GM12878 (cell line): ENCODE measurements around the gene RB1. TPM values are rescaled to one million over a fixed set of nuclear protein-coding genes. Genes with fewer than 3 reads are reported as not detected.

Experiments used
- ATAC-seq: fragments of 200-7000 bp; cut with Tn5 transposase; 3 replicates; pipeline ENCODE4 v1.9.1; 2020; ENCODE audit warnings: mild to moderate bottlenecking, moderate library complexity
- BruUV-seq: library from RNA; stranded (reverse); fragments of 400-500 nt; replicated peaks from 2 replicates; lab custom pipeline; 2021; lab: Mats Ljungman, UMichigan
- CTCF ChIA-PET: fragments of 300-600 bp; sonication (Branson Sonifier 250); formaldehyde crosslinking; extraction: SDS; loops from one replicate; lab custom pipeline; 2021; ENCODE audit warnings: inconsistent platforms; lab: Yijun Ruan, JAX
- POLR2A ChIA-PET: fragments of 350-600 bp; formaldehyde crosslinking; extraction: SDS; loops from one replicate; lab custom pipeline; 2021; ENCODE audit warnings: inconsistent platforms; lab: Charles Lee
- RAD21 ChIA-PET: fragments of 300-600 bp; sonication (Branson Sonifier 250); formaldehyde crosslinking; loops from one replicate; lab custom pipeline; 2023; ENCODE audit warnings: antibody characterized with exemption; ENCODE audit not compliant: unreplicated experiment; lab: Charles Lee
- SMC1A ChIA-PET: fragments of 300-600 bp; sonication (Branson Sonifier 250); formaldehyde crosslinking; loops from one replicate; lab custom pipeline; 2023; ENCODE audit not compliant: unreplicated experiment, uncharacterized antibody; lab: Charles Lee
- DNase-seq: peaks from one replicate; pipeline ENCODE4 v3.0.0-alpha.2; 2011; ENCODE audit warnings: low read depth, low spot score
- FAIRE-seq: peaks from 3 replicates; lab custom pipeline; 2011; peaks lifted over from hg19 to GRCh38; lab: Jason Lieb, UNC
- H2AFZ ChIP-seq: 2 replicates; pipeline ENCODE4 v1.6.0; 2011; ENCODE audit warnings: low read depth, low read length, control low read depth; ENCODE audit not compliant: control insufficient read depth
- H3K27ac ChIP-seq: 2 replicates; pipeline ENCODE4 v1.5.1; 2011; ENCODE audit warnings: control low read depth; ENCODE audit not compliant: control insufficient read depth, insufficient read depth
- H3K27me3 ChIP-seq, 2 experiments: replicated peaks in 1 of 2; 2 replicates each; pipeline versions ENCODE4 v1.6.0 to v1.6.1; 2011; ENCODE audit warnings: low read length in 1 of 2; ENCODE audit not compliant: control insufficient read depth in 2 of 2, insufficient read depth in 2 of 2
- H3K36me3 ChIP-seq, 2 experiments: 2 replicates each; pipeline ENCODE4 v1.5.1; 2011; ENCODE audit warnings: low read length in 1 of 2; ENCODE audit not compliant: control insufficient read depth in 2 of 2, insufficient read depth in 2 of 2
- H3K4me1 ChIP-seq: 2 replicates; pipeline ENCODE4 v1.6.1; 2011; ENCODE audit warnings: mild to moderate bottlenecking, low read length, moderate library complexity, mixed read lengths; ENCODE audit not compliant: control insufficient read depth, insufficient read depth
- H3K4me2 ChIP-seq: 2 replicates; pipeline ENCODE4 v1.6.0; 2011; ENCODE audit warnings: control low read depth; ENCODE audit not compliant: control insufficient read depth, insufficient read depth
- H3K4me3 ChIP-seq: fragments of 200-600 bp; sonication (generic); 2 replicates; pipeline ENCODE4 v1.5.1; 2016
- H3K79me2 ChIP-seq: 2 replicates; pipeline ENCODE4 v1.6.0; 2011; ENCODE audit warnings: low read length; ENCODE audit not compliant: control insufficient read depth, insufficient read depth
- H3K9ac ChIP-seq: 2 replicates; pipeline ENCODE4 v1.8.0; 2011; ENCODE audit warnings: low read length, control low read depth, mixed read lengths; ENCODE audit not compliant: control insufficient read depth, insufficient read depth
- H3K9me3 ChIP-seq: replicated peaks from 3 replicates; pipeline ENCODE4 v1.5.1; 2011; ENCODE audit warnings: mild to moderate bottlenecking, low read length; ENCODE audit not compliant: control insufficient read depth, insufficient read depth
- H4K20me1 ChIP-seq: 2 replicates; pipeline ENCODE4 v1.6.0; 2011; ENCODE audit not compliant: control insufficient read depth, insufficient read depth
- GATAD2B ChIP-seq: fragments of 450-650 bp; conservative IDR thresholded peaks from 2 replicates; pipeline ENCODE4 v1.6.1; 2017; ENCODE audit warnings: low read depth, mild to moderate bottlenecking, moderate library complexity
- MLLT1 ChIP-seq: fragments of 450-650 bp; IDR thresholded peaks from 2 replicates; pipeline ENCODE4 v1.6.1; 2016; ENCODE audit warnings: mild to moderate bottlenecking
- MYC ChIP-seq: IDR thresholded peaks from 2 replicates; pipeline ENCODE4 v1.6.1; 2011; ENCODE audit warnings: mild to moderate bottlenecking, low read length, moderate library complexity, inconsistent platforms; ENCODE audit not compliant: insufficient read depth, insufficient replicate concordance, insufficient read length, severe bottlenecking
- SUZ12 ChIP-seq: fragments of 200-600 bp; sonication (generic); IDR thresholded peaks from one replicate; pipeline ENCODE4 v1.6.1; 2018; ENCODE audit warnings: antibody characterized with exemption, mild to moderate bottlenecking; ENCODE audit not compliant: unreplicated experiment
- WGBS: methylation state at CpG from one replicate; pipeline ENCODE4 v1.1.6; 2016; ENCODE audit warnings: low lambda C conversion rate; ENCODE audit not compliant: insufficient replicate concordance, insufficient coverage; ENCODE audit errors: missing lambda C conversion rate; 5-methylcytosine and 5-hydroxymethylcytosine counted together
- in situ Hi-C: fragments of 300-500 bp; cut with MboI; formaldehyde crosslinking; loops from 9 replicates; pipeline ENCODE4 v1.14.3; 2018; ENCODE audit warnings: mixed read lengths
- intact Hi-C: fragments of 100-400 bp; cut with micrococcal nuclease; formaldehyde crosslinking; loops from one replicate; pipeline ENCODE4 v1.14.2; 2022; ENCODE audit not compliant: unreplicated experiment
- polyA plus RNA-seq, 11 experiments: library from polyadenylated mRNA; depleted of rRNA in 4 of 11; unstranded in 6 of 11; stranded (reverse) in 5 of 11; fragments of >200 nt; fragmentation: Nextera tagmentation in 4 of 11; fragmentation: Illumina TruSeq in 1 of 11; extraction: Ambion mirVana in 4 of 11; extraction: Trizol in 1 of 11; gene quantifications; 1 replicate in 1 of 11; 2 replicates in 10 of 11; pipeline versions ENCODE4 v1.2.1 to v1.2.3, GENCODE V29; 2011 to 2016; ENCODE audit warnings: inconsistent platforms in 2 of 11, missing spikeins in 2 of 11, low read depth in 1 of 11
- total RNA-seq, 4 experiments: library from RNA; depleted of rRNA in 3 of 4; stranded (reverse); fragments of >200 nt in 3 of 4; fragmentation: Illumina TruSeq in 1 of 4; extraction: Trizol in 1 of 4; gene quantifications; 2 replicates each; pipeline versions ENCODE4 v1.2.1 to v1.2.3, GENCODE V29; 2013 to 2021

RB1 gene
- total and polyA plus RNA-seq, 10 of the 15 experiments (the other 5 are each of a cell fraction or from before 2014, with no cell fraction given), result 2.8 to 45.0 (median 8.3) TPM

- FAIRE-seq (no peak), DNase-seq (no peak), ATAC-seq (no peak)
- Histone ChIP-seq H4K20me1 (no peaks in the 10 kb centered on the region), H3K79me2 (no peaks in the 10 kb centered on the region), H3K9ac (no peak overlapping the region), H2AFZ (no peak overlapping the region), H3K4me3 (no peak overlapping the region), H3K27me3 (peaks cover 0 to 10% of the 10 kb centered on the region in 2 experiments; a peak in 2 of 4 replicates), H3K4me2 (no peak overlapping the region), H3K27ac (no peak overlapping the region), H3K4me1 (no peaks in the 10 kb centered on the region), H3K9me3 (no peaks in the 10 kb centered on the region), H3K36me3 (no peaks in the 10 kb centered on the region)
- CTCF ChIA-PET, result no interaction called here
- intact Hi-C loops, result no loop called here
- TF ChIP-seq MYC (no peak), MLLT1 (no peak), SUZ12 (no peak)
- 9% methylated on average over 4 of the region's 4 CpGs for WGBS
- no TSS peak for BruUV-seq
- RAD21 ChIA-PET, result no interaction called here
- SMC1A ChIA-PET, result no interaction called here
- in situ Hi-C loops, result no loop called here
- POLR2A ChIA-PET, result no interaction called here
Measured at GRCh38 chr13:48275507-48275906, 28.0 kb upstream of the RB1 start.

- POLR2A ChIA-PET, result interaction anchor here (1.0 kb wide), 1 partner anchor 33 kb away, joined by 3 read pairs; no protein-coding TSS in a partner anchor
- H3K9me3 ChIP-seq, result no peaks in the 10 kb centered on the region
- no peak overlapping the region for H3K4me3 ChIP-seq
- no peak for TF ChIP-seq GATAD2B
- intact Hi-C loops (no loop called here), in situ Hi-C loops (no loop called here)
- no peaks in the 10 kb centered on the region for H4K20me1 ChIP-seq
- H3K27me3 ChIP-seq, result peaks cover 0 to 11% of the 10 kb centered on the region in 2 experiments; a peak in 2 of 4 replicates
- no peaks in the 10 kb centered on the region for H3K79me2 ChIP-seq
- H3K9ac ChIP-seq, result no peak overlapping the region
- FAIRE-seq (no peak), DNase-seq (no peak), ATAC-seq (no peak)
- WGBS, result 42% methylated on average over 2 of the region's 2 CpGs
- SMC1A ChIA-PET, result interaction anchor here (0.6 to 1.1 kb wide), 2 partner anchors 78 to 181 kb away, joined by 3 to 4 read pairs; no protein-coding TSS in a partner anchor
- no peak overlapping the region for H2AFZ ChIP-seq
- no TSS peak for BruUV-seq
- no peak overlapping the region for H3K27ac ChIP-seq
- RAD21 ChIA-PET, result no interaction called here
- H3K36me3 ChIP-seq, result no peaks in the 10 kb centered on the region
- no peaks in the 10 kb centered on the region for H3K4me1 ChIP-seq
- CTCF ChIA-PET, result interaction anchor here (1.3 kb wide), 1 partner anchor 13 kb away, joined by 4 read pairs; no protein-coding TSS in a partner anchor
- H3K4me2 ChIP-seq, result no peak overlapping the region
Measured at GRCh38 chr13:48278806-48279205, 24.7 kb upstream of the RB1 start.
